Measurements from ENCODE around the gene ACOT11.

Gene ACOT11

DNA sequence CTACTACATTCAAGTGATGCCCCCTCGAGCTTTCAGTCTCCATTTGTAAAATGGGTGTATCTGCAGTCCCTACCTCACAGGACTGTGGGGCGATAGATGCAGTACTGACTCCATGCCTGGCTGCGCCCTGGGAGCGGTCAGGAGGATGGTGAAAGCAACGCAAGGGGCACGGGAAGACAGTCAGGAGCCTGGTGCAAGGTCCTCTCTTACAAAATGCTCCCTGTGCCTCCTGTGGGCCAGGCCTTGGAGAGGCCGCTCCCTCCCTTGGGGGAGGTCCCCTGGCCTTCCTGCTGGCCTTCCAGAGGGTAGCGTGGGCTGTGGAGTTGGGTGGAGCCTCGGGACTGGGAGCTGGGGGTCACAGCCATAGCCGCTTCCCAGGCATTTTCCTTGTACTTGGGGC is 53.7 kb downstream of the ACOT11 start (continued):
- TF ChIP-seq, protein P1, sequence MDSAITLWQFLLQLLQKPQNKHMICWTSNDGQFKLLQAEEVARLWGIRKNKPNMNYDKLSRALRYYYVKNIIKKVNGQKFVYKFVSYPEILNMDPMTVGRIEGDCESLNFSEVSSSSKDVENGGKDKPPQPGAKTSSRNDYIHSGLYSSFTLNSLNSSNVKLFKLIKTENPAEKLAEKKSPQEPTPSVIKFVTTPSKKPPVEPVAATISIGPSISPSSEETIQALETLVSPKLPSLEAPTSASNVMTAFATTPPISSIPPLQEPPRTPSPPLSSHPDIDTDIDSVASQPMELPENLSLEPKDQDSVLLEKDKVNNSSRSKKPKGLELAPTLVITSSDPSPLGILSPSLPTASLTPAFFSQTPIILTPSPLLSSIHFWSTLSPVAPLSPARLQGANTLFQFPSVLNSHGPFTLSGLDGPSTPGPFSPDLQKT (IDR thresholded peaks at IDR 0.05; ENCODE audit: borderline replicate concordance, low read depth, low read length): no peak
- no peak for TF ChIP-seq ZNF214 (tag by site-specific recombination; IDR thresholded peaks at IDR 0.05; ENCODE audit: borderline replicate concordance)
- no peak for TF ChIP-seq ZNF544 (tag by site-specific recombination; IDR thresholded peaks at IDR 0.05)
- TF ChIP-seq ZNF248 (tag by site-specific recombination; IDR thresholded peaks at IDR 0.05): no peak
- no peak for TF ChIP-seq ZNF223 (tag by site-specific recombination; IDR thresholded peaks at IDR 0.05)
- TF ChIP-seq, protein P2, sequence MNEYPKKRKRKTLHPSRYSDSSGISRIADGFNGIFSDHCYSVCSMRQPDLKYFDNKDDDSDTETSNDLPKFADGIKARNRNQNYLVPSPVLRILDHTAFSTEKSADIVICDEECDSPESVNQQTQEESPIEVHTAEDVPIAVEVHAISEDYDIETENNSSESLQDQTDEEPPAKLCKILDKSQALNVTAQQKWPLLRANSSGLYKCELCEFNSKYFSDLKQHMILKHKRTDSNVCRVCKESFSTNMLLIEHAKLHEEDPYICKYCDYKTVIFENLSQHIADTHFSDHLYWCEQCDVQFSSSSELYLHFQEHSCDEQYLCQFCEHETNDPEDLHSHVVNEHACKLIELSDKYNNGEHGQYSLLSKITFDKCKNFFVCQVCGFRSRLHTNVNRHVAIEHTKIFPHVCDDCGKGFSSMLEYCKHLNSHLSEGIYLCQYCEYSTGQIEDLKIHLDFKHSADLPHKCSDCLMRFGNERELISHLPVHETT (tag by site-specific recombination; IDR thresholded peaks at IDR 0.05): no peak
- TF ChIP-seq ZNF138 (tag by site-specific recombination; IDR thresholded peaks at IDR 0.05; ENCODE audit: borderline replicate concordance): no peak
- no peak for TF ChIP-seq BCL11A (tag by site-specific recombination; IDR thresholded peaks at IDR 0.05; ENCODE audit: low read depth)

DNA sequence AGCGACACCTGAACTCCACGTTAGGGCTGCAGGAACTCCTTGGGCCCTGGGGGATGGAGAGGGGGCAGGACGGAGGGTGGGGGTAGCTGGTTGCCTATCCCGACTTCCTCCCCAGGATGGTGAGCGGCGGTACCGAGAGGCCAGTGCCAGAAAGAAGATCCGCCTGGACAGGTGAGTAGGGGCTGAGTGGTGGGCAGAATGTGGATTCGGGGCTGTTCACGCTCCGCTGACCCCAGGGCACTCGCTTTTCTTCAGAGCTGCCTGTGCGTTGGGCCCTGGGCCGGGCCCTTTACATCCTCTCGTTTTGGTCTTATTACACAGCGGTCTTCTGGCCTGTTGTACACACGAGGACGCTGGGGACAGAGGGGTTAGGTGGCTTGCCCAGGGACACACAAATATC is 54.5 kb downstream of the ACOT11 start:
- no peak overlapping the region for H3K27ac ChIP-seq (ENCODE audit: extremely low read depth, low read depth, low read length)
- ChIA-PET CTCF (no interaction called here), POLR2A (no interaction called here)

DNA sequence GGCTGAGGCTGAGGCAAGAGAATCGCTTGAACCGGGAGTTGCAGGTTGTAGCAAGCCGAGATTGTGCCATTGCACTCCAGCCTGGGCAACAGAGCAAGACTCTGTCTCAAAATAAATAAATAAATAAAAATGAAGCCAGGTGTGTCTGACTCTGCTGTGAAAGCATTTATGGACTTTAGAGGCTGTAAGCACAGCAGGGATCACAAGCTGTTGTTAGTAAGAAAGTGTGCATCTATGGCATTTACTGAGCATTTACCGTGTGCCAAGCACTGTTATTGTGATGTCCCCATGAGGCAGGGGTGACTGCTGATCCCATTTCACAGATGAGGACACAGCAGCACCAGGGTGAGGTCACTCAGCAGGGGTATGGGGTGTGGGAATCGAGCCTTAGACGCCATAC is 55.2 kb downstream of the ACOT11 start:
- Histone ChIP-seq H3K36me3 (ENCODE audit: control insufficient read depth in 2 of 2, insufficient read depth in 1 of 2, low read length in 2 of 2) (no peaks in the 10 kb centered on the region), H3K27ac (ENCODE audit: extremely low read depth, low read depth, low read length) (no peak overlapping the region), H3K4me3 (ENCODE audit: low read depth, low read length) (no peak overlapping the region), H3K9me3 (ENCODE audit: control insufficient read depth, insufficient read depth, low read depth, low read length) (no peaks in the 10 kb centered on the region), H3K4me1 (ENCODE audit: control insufficient read depth, insufficient read depth, low read length) (no peaks in the 10 kb centered on the region)
- ChIA-PET POLR2A (no interaction called here), CTCF (interaction anchor here (0.6 kb wide), 1 partner anchor 479 kb away, joined by 4 read pairs; no protein-coding TSS in a partner anchor)
- no peak for TF ChIP-seq ZNF174 (tag by site-specific recombination; IDR thresholded peaks at IDR 0.05)

More for the DNA sequence above, 54.5 kb downstream of the ACOT11 start:
- H3K9me3 ChIP-seq (ENCODE audit: control insufficient read depth, insufficient read depth, low read depth, low read length): no peaks in the 10 kb centered on the region
- no peaks in the 10 kb centered on the region for H3K4me1 ChIP-seq (ENCODE audit: control insufficient read depth, insufficient read depth, low read length)
- TF ChIP-seq ZNF350 (tag by site-specific recombination; IDR thresholded peaks at IDR 0.05) (no peak), FEZF1 (tag by site-specific recombination; IDR thresholded peaks at IDR 0.05) (no peak)
- TF ChIP-seq, protein P3, sequence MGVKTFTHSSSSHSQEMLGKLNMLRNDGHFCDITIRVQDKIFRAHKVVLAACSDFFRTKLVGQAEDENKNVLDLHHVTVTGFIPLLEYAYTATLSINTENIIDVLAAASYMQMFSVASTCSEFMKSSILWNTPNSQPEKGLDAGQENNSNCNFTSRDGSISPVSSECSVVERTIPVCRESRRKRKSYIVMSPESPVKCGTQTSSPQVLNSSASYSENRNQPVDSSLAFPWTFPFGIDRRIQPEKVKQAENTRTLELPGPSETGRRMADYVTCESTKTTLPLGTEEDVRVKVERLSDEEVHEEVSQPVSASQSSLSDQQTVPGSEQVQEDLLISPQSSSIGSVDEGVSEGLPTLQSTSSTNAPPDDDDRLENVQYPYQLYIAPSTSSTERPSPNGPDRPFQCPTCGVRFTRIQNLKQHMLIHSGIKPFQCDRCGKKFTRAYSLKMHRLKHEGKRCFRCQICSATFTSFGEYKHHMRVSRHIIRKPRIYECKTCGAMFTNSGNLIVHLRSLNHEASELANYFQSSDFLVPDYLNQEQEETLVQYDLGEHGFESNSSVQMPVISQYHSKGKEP (tag by site-specific recombination; IDR thresholded peaks at IDR 0.05): no peak
- no peak overlapping the region for H3K4me3 ChIP-seq (ENCODE audit: low read depth, low read length)
- no peaks in the 10 kb centered on the region for H3K36me3 ChIP-seq (ENCODE audit: control insufficient read depth in 2 of 2, insufficient read depth in 1 of 2, low read length in 2 of 2)

DNA sequence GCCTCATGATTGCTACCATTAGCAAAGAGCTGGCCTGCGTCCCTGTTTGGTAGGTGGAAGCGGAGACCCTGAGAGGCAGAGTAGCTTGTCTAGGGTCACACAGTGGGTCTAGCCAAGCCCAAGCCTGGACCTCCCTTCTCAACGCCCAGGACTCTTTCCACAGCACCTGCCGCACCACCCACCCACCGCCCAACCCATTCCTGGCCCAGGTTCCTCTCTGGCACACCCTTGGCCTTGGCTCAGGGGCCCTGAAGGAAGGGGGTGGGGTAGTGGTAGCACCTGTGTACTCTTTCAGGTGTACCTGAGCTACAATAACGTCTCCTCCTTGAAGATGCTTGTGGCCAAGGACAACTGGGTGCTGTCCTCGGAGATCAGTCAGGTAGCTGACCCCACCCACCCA is 56.0 kb downstream of the ACOT11 start:
- Histone ChIP-seq H3K36me3 (ENCODE audit: control insufficient read depth in 2 of 2, insufficient read depth in 1 of 2, low read length in 2 of 2) (no peaks in the 10 kb centered on the region), H3K27ac (ENCODE audit: extremely low read depth, low read depth, low read length) (no peak overlapping the region), H3K9me3 (ENCODE audit: control insufficient read depth, insufficient read depth, low read depth, low read length) (no peaks in the 10 kb centered on the region), H3K4me3 (ENCODE audit: low read depth, low read length) (no peak overlapping the region), H3K4me1 (ENCODE audit: control insufficient read depth, insufficient read depth, low read length) (no peaks in the 10 kb centered on the region)
- ChIA-PET POLR2A (no interaction called here), CTCF (no interaction called here)
- TF ChIP-seq, protein P4, sequence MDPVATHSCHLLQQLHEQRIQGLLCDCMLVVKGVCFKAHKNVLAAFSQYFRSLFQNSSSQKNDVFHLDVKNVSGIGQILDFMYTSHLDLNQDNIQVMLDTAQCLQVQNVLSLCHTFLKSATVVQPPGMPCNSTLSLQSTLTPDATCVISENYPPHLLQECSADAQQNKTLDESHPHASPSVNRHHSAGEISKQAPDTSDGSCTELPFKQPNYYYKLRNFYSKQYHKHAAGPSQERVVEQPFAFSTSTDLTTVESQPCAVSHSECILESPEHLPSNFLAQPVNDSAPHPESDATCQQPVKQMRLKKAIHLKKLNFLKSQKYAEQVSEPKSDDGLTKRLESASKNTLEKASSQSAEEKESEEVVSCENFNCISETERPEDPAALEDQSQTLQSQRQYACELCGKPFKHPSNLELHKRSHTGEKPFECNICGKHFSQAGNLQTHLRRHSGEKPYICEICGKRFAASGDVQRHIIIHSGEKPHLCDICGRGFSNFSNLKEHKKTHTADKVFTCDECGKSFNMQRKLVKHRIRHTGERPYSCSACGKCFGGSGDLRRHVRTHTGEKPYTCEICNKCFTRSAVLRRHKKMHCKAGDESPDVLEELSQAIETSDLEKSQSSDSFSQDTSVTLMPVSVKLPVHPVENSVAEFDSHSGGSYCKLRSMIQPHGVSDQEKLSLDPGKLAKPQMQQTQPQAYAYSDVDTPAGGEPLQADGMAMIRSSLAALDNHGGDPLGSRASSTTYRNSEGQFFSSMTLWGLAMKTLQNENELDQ (tag by site-specific recombination; IDR thresholded peaks at IDR 0.05; ENCODE audit: low read depth): no peak
- TF ChIP-seq, protein P5, sequence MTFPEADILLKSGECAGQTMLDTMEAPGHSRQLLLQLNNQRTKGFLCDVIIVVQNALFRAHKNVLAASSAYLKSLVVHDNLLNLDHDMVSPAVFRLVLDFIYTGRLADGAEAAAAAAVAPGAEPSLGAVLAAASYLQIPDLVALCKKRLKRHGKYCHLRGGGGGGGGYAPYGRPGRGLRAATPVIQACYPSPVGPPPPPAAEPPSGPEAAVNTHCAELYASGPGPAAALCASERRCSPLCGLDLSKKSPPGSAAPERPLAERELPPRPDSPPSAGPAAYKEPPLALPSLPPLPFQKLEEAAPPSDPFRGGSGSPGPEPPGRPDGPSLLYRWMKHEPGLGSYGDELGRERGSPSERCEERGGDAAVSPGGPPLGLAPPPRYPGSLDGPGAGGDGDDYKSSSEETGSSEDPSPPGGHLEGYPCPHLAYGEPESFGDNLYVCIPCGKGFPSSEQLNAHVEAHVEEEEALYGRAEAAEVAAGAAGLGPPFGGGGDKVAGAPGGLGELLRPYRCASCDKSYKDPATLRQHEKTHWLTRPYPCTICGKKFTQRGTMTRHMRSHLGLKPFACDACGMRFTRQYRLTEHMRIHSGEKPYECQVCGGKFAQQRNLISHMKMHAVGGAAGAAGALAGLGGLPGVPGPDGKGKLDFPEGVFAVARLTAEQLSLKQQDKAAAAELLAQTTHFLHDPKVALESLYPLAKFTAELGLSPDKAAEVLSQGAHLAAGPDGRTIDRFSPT (tag by site-specific recombination; IDR thresholded peaks at IDR 0.05): no peak
- TF ChIP-seq ZNF433 (tag by site-specific recombination; IDR thresholded peaks at IDR 0.05; ENCODE audit: low read depth) (no peak), ZNF777 (tag by site-specific recombination; IDR thresholded peaks at IDR 0.05; ENCODE audit: borderline replicate concordance) (no peak), HOXC10 (CRISPR knock-in tag; IDR thresholded peaks at IDR 0.05) (no peak), ZNF169 (tag by site-specific recombination; IDR thresholded peaks at IDR 0.05) (no peak), ZNF404 (tag by site-specific recombination; IDR thresholded peaks at IDR 0.05) (no peak), ZNF501 (tag by site-specific recombination; IDR thresholded peaks at IDR 0.05) (no peak), OVOL3 (tag by site-specific recombination; IDR thresholded peaks at IDR 0.05) (no peak)
